Mesenchymal stem cell (in vitro differentiated cells and primary cell): ENCODE data around the gene FHIT.

Experiments
- DNase-seq: peaks from one replicate; pipeline ENCODE4 v3.0.0-alpha.2; 2013
- H2AFZ ChIP-seq: one replicate; pipeline ENCODE4 v1.6.1; 2013; ENCODE audit warnings: low read depth, mild to moderate bottlenecking, control low read depth, inconsistent platforms, low read length, moderate library complexity
- H2AK5ac ChIP-seq: 2 replicates; pipeline ENCODE4 v1.6.1; 2013; ENCODE audit warnings: low read length, moderate library complexity, mild to moderate bottlenecking, inconsistent platforms; ENCODE audit not compliant: severe bottlenecking
- H2BK120ac ChIP-seq: one replicate; pipeline ENCODE4 v1.6.1; 2013; ENCODE audit warnings: low read depth, mild to moderate bottlenecking, inconsistent platforms, low read length, moderate library complexity
- H2BK12ac ChIP-seq, 2 experiments: one replicate each; pipeline ENCODE4 v1.6.1; 2013; ENCODE audit warnings: inconsistent platforms in 2 of 2, low read length in 2 of 2, mild to moderate bottlenecking in 2 of 2, moderate library complexity in 2 of 2, control low read depth in 1 of 2
- H2BK15ac ChIP-seq: one replicate; pipeline ENCODE4 v1.6.1; 2013; ENCODE audit warnings: mild to moderate bottlenecking, low read depth, inconsistent platforms; ENCODE audit not compliant: poor library complexity, severe bottlenecking
- H2BK5ac ChIP-seq: 2 replicates; pipeline ENCODE4 v1.6.1; 2013; ENCODE audit warnings: low read depth, mild to moderate bottlenecking, low read length, control low read depth, inconsistent platforms; ENCODE audit not compliant: poor library complexity, severe bottlenecking
- H3K14ac ChIP-seq, 2 experiments: one replicate each; pipeline ENCODE4 v1.6.1; 2013; ENCODE audit warnings: inconsistent platforms in 2 of 2, low read length in 2 of 2, control low read depth in 1 of 2, mild to moderate bottlenecking in 1 of 2, moderate library complexity in 1 of 2
- H3K18ac ChIP-seq, 2 experiments: one replicate each; pipeline ENCODE4 v1.6.1; 2013; ENCODE audit warnings: inconsistent platforms in 2 of 2, low read length in 2 of 2, control low read depth in 1 of 2, low read depth in 1 of 2, mild to moderate bottlenecking in 1 of 2
- H3K23ac ChIP-seq, 2 experiments: one replicate each; pipeline ENCODE4 v1.6.1; 2013; ENCODE audit warnings: inconsistent platforms in 2 of 2, low read length in 2 of 2, mild to moderate bottlenecking in 2 of 2, moderate library complexity in 2 of 2, control low read depth in 1 of 2
- H3K27ac ChIP-seq: 2 replicates; pipeline ENCODE4 v1.5.1; 2013; ENCODE audit warnings: mild to moderate bottlenecking, moderate library complexity, low read length, control low read depth, inconsistent platforms; ENCODE audit not compliant: poor library complexity, severe bottlenecking
- H3K27me3 ChIP-seq, 2 experiments: 2 replicates each; pipeline versions ENCODE4 v1.6.1 to v1.7.0; 2013; ENCODE audit warnings: low read length in 2 of 2, mild to moderate bottlenecking in 2 of 2, moderate library complexity in 2 of 2, control low read depth in 1 of 2, inconsistent platforms in 1 of 2; ENCODE audit not compliant: control insufficient read depth in 1 of 2, insufficient read depth in 1 of 2
- H3K36me3 ChIP-seq, 2 experiments: 2 replicates each; pipeline versions ENCODE4 v1.6.1 to v1.7.0; 2013; ENCODE audit warnings: low read length in 2 of 2, control low read depth in 1 of 2, inconsistent platforms in 1 of 2, low read depth in 1 of 2, mild to moderate bottlenecking in 1 of 2; ENCODE audit not compliant: insufficient read depth in 2 of 2, control insufficient read depth in 1 of 2
- H3K4ac ChIP-seq, 2 experiments: one replicate each; pipeline ENCODE4 v1.6.1; 2013; ENCODE audit warnings: inconsistent platforms in 2 of 2, low read length in 2 of 2, mild to moderate bottlenecking in 2 of 2, moderate library complexity in 2 of 2, control low read depth in 1 of 2, low read depth in 1 of 2
- H3K4me1 ChIP-seq: 2 replicates; pipeline ENCODE4 v1.6.1; 2013; ENCODE audit warnings: low read depth, low read length, control low read depth; ENCODE audit not compliant: control insufficient read depth, insufficient read depth
- H3K4me2 ChIP-seq: 2 replicates; pipeline ENCODE4 v1.6.1; 2013; ENCODE audit warnings: low read length, mild to moderate bottlenecking, inconsistent platforms; ENCODE audit not compliant: poor library complexity, severe bottlenecking
- H3K4me3 ChIP-seq, 2 experiments: 2 replicates each; pipeline versions ENCODE4 v1.5.1 to v1.7.0; 2013; ENCODE audit warnings: low read length in 2 of 2, mild to moderate bottlenecking in 2 of 2, control low read depth in 1 of 2, low read depth in 1 of 2; ENCODE audit not compliant: insufficient read depth in 1 of 2
- H3K79me1 ChIP-seq: replicated peaks from 2 replicates; pipeline ENCODE4 v1.6.1; 2013; ENCODE audit warnings: mild to moderate bottlenecking, control low read depth, low read length, inconsistent platforms; ENCODE audit not compliant: poor library complexity, severe bottlenecking
- H3K9ac ChIP-seq: 2 replicates; pipeline ENCODE4 v1.7.0; 2013; ENCODE audit warnings: mild to moderate bottlenecking, low read length, moderate library complexity
- H3K9me3 ChIP-seq: 2 replicates; pipeline ENCODE4 v1.7.0; 2013; ENCODE audit warnings: mild to moderate bottlenecking, low read length; ENCODE audit not compliant: control insufficient read depth
- H4K8ac ChIP-seq: one replicate; pipeline ENCODE4 v1.6.1; 2013; ENCODE audit warnings: inconsistent platforms, mild to moderate bottlenecking, low read length, moderate library complexity
- H4K91ac ChIP-seq: one replicate; pipeline ENCODE4 v1.6.1; 2013; ENCODE audit warnings: mild to moderate bottlenecking, low read length, inconsistent platforms
- WGBS: methylation state at CpG from one replicate; pipeline ENCODE4 v1.1.7; 2013; ENCODE audit warnings: mixed read lengths; 5-methylcytosine and 5-hydroxymethylcytosine counted together

FHIT gene

GRCh38 chr3:61087465-61087864 is 163.8 kb downstream of the FHIT start:
- Histone ChIP-seq H3K4ac (no peak overlapping the region), H2BK12ac (no peak overlapping the region), H3K4me1 (no peaks in the 10 kb centered on the region), H2AFZ (no peak overlapping the region), H2BK5ac (no peak overlapping the region), H3K23ac (no peak overlapping the region), H4K91ac (no peak overlapping the region), H3K4me2 (no peak overlapping the region), H3K4me3 (no peak overlapping the region), H2BK120ac (no peak overlapping the region), H3K27ac (no peak overlapping the region), H3K9me3 (no peaks in the 10 kb centered on the region), H3K27me3 (no peaks in the 10 kb centered on the region), H3K79me1 (no peaks in the 10 kb centered on the region), H3K36me3 (no peaks in the 10 kb centered on the region), H3K9ac (no peak overlapping the region), H3K18ac (no peak overlapping the region), H4K8ac (no peak overlapping the region), H2AK5ac (no peak overlapping the region), H2BK15ac (no peak overlapping the region), H3K14ac (no peak overlapping the region)
- WGBS, result no CpG with 5 or more reads among the region's 2 CpGs
- DNase-seq, result no peak

- no peak overlapping the region for H2BK12ac ChIP-seq
- no peaks in the 10 kb centered on the region for H3K79me1 ChIP-seq
- WGBS, result 83% methylated on average over 3 of the region's 3 CpGs
- H3K4me3 ChIP-seq, result no peak overlapping the region
- H3K27me3 ChIP-seq, result no peaks in the 10 kb centered on the region
- no peak overlapping the region for H2AK5ac ChIP-seq
- H4K91ac ChIP-seq, result no peak overlapping the region
- H3K9ac ChIP-seq, result no peak overlapping the region
- no peak overlapping the region for H2AFZ ChIP-seq
- no peaks in the 10 kb centered on the region for H3K36me3 ChIP-seq
- H3K27ac ChIP-seq, result no peak overlapping the region
- no peaks in the 10 kb centered on the region for H3K9me3 ChIP-seq
- no peak overlapping the region for H3K23ac ChIP-seq
- no peak overlapping the region for H4K8ac ChIP-seq
- no peaks in the 10 kb centered on the region for H3K4me1 ChIP-seq
- no peak overlapping the region for H3K4me2 ChIP-seq
- H3K14ac ChIP-seq, result no peak overlapping the region
- no peak overlapping the region for H2BK120ac ChIP-seq
- H3K4ac ChIP-seq, result no peak overlapping the region
- no peak overlapping the region for H3K18ac ChIP-seq
- H2BK15ac ChIP-seq, result no peak overlapping the region
- no peak for DNase-seq
- H2BK5ac ChIP-seq, result no peak overlapping the region
Observed at GRCh38 chr3:61081554-61081953, 169.7 kb downstream of the FHIT start.

- DNase-seq, result no peak
- Histone ChIP-seq H3K27ac (peak overlapping the region; percentile 48), H2AFZ (no peak overlapping the region), H3K4me3 (no peak overlapping the region), H2BK120ac (no peak overlapping the region), H4K8ac (no peak overlapping the region), H3K9ac (no peak overlapping the region), H3K4me1 (no peaks in the 10 kb centered on the region), H3K9me3 (no peaks in the 10 kb centered on the region), H3K79me1 (no peaks in the 10 kb centered on the region), H2BK12ac (no peak overlapping the region), H3K27me3 (no peaks in the 10 kb centered on the region), H4K91ac (no peak overlapping the region), H3K14ac (no peak overlapping the region), H3K36me3 (no peaks in the 10 kb centered on the region), H2BK5ac (no peak overlapping the region), H3K4me2 (no peak overlapping the region), H3K18ac (no peak overlapping the region), H3K4ac (no peak overlapping the region), H2BK15ac (no peak overlapping the region), H3K23ac (no peak overlapping the region), H2AK5ac (no peak overlapping the region)
- 83% methylated on average over 4 of the region's 5 CpGs for WGBS
Observed at GRCh38 chr3:61080737-61081445, 170.4 kb downstream of the FHIT start.

DNA sequence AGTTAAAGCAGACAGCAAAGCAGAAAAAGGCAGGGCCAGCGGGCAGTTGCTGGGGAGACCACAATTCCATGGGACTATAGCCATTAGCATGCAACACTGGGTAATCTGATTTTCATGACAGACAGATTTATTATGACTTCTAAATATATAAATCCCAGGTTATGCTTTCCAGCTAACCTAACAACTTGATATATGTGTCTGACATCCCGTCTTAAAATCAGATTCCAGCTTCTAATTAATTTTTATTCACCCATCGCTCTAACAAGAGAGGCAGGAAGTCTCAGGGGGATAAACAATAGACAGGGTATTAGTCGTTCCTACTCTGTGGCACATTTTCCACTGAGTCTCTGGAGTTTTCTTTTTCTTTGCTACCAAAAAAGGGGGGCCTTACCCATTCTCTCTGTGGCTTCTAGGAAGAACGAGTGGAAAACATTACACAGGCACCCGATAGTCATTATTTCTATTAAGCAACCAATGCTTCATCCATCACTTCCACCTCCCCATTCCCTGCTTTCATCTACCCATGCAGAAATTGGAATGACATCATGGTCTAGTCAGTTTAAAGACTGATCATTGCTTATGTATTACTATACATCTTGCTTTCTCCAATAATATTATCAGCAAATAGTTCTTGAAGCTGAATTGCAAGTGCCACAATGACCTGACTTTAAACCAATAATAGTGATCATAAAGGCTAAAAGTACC is 173.1 kb downstream of the FHIT start:
- Histone ChIP-seq H2BK12ac (no peak overlapping the region), H3K36me3 (no peaks in the 10 kb centered on the region), H2BK5ac (no peak overlapping the region), H2BK120ac (no peak overlapping the region), H3K23ac (no peak overlapping the region), H4K91ac (no peak overlapping the region), H2BK15ac (no peak overlapping the region), H4K8ac (no peak overlapping the region), H3K4me2 (no peak overlapping the region), H2AK5ac (no peak overlapping the region), H3K4ac (no peak overlapping the region), H3K18ac (no peak overlapping the region), H3K27me3 (no peaks in the 10 kb centered on the region), H3K9ac (no peak overlapping the region), H3K9me3 (no peaks in the 10 kb centered on the region), H3K14ac (no peak overlapping the region), H3K27ac (no peak overlapping the region), H3K4me3 (no peak overlapping the region), H3K79me1 (no peaks in the 10 kb centered on the region), H2AFZ (no peak overlapping the region), H3K4me1 (no peaks in the 10 kb centered on the region)
- DNase-seq, result no peak
- WGBS, result 69% methylated on average over 5 of the region's 6 CpGs
